OCI-M2 (cell line): ENCODE measurements around the gene ABI2.

Experiments
- DNase-seq: peaks from one replicate; lab custom pipeline; 2025; ENCODE audit not compliant: unreplicated experiment; lab: John Stamatoyannopoulos, UW

Gene ABI2

GRCh38 chr2:203470371-203470770, 142.2 kb downstream of the ABI2 start:
- no peak for DNase-seq

- no peak for DNase-seq
Observed at GRCh38 chr2:203471323-203471722, 143.1 kb downstream of the ABI2 start.

- no peak for DNase-seq
Observed at GRCh38 chr2:203476881-203477280, 148.7 kb downstream of the ABI2 start.

DNA sequence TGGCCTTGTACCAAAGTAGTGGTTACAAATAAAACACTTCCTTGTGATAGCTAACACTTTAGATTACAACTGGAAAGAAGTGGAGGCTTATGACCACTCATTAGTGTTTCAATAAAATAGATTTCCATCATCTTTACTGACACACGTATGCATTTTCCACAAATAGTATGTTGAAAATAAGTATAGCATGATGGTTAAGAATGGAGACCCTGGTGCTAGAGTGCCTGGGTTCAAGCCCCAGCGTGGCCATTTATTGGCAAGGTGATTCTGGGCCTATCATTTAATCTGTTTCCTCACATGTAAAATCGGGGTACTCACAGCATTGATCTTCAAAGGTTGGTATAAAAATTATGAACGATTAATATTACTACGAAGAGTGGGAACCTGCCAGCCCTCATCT, 152.4 kb downstream of the ABI2 start:
- DNase-seq: no peak

GRCh38 chr2:203484266-203485112, 156.3 kb downstream of the ABI2 start:
- DNase-seq: no peak

DNA sequence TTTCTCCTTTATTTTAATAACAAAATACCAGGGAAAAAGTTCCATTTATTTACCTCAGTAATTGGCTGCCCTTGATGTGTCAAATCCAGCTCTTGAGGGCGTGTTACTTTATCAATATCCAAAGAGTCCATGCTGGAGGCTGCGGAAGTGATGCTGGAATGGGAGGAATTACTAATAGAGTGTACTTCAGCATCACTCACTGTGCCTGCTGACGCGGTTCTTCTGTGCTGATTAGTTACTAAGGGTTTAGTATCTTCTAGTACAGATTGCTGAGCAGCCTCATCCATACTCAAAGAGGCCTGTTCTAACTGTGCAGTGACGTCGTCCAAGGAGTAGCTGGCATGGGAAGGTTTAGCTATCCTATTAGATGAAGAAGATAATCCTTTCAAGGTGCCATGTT, 161.3 kb downstream of the ABI2 start:
- DNase-seq: no peak

DNA sequence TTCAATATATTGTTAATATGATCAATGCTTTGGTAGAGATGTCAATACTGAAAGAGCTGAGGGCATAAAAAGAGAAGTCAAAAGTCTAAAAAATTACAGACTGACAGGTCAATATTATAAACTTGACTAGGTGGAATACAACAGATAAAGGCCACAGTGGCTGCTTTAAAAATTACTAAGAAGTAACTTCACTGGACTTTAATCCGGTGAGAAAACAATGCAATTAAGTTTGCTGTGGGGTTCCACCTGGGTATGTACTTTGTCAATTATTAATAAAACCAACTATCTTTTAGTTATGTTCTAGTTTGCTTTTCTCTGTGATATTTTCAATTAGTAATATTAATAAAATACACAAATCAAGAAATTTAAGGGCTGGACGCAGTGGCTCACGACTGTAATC, 162.2 kb downstream of the ABI2 start:
- DNase-seq: no peak

DNA sequence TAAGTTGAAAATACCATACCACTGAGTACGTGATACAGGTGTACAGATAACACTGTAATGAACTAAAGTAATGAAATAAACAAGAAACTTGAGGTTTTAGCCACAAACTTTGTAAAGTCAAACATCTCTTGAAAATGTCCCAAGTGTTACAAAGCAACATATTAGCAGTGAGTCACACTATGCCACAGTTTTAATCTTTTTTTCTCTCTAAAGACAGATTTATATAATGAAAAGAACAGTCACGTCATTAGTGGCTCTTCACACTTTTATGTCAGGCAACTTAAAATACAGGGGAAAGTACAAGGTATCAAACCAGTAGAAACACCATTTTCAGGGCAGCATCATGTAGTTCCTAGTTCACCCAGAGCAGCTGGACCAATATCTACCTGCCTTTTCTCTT, 164.8 kb downstream of the ABI2 start:
- no peak for DNase-seq
